GM19099 (cell line): ENCODE measurements around the gene ASTL.

Experiments
- POLR2A ChIP-seq: IDR thresholded peaks from 3 replicates; pipeline ENCODE4 v1.6.1; 2011; ENCODE audit warnings: low read depth; ENCODE audit not compliant: insufficient read length; ENCODE audit errors: extremely low read depth

ASTL gene

GRCh38 chr2:96164459-96165184, 26.3 kb upstream of the ASTL start:
- peak; percentile 76 for TF ChIP-seq POLR2A

DNA sequence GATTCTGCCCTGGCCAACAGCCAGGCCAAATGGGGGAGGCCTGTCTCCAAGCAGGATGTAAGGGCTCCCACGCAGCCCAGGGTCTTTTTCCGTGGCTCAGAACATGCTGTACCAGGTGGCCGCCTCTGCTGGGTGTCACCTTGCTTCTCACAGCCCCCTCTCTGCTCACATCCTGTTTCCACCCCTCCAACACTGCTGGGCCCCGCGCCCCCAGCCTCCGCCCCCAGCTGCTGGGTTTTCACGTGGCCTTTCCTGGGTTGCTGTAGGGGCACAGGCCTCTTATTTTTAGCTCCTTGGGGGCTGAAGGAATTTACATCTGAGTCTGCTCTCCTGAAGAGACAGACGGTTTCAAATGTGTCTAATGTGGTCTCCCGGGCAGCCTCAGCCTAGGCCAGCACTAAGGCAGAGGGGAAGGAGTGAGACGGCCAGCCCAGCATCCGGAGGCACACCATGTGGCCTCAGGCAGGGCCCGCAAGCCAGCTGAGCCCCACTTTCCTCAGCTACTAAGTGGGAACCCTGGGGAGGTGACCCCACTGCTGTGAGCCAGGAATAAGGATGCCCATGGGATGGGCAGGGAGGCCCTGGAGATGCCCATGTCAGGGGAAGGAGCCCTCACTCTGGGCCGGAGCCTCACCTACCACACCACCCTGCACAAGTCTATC, 25.6 kb upstream of the ASTL start:
- TF ChIP-seq POLR2A, result peak; percentile 68

DNA sequence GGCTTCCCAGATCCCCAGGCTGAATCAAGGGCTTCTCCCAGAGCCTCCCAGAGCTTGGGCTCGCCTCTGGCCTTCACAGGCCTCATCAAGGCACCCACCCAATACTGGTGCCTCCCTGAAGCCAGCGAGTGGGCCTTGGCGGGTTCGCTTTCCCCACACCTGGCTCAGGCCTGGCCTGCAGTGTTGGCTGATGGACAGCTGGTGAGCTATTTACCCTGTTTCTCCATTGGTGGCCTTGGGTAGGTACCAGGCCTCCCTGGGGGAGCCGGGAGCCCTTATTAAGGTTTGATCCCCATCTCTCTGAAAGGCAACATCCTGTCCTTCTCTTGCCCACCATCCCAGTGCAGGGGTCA, 25.1 kb upstream of the ASTL start:
- no peak for TF ChIP-seq POLR2A

- no peak for TF ChIP-seq POLR2A
Measured at GRCh38 chr2:96161898-96162297, 23.6 kb upstream of the ASTL start.

DNA sequence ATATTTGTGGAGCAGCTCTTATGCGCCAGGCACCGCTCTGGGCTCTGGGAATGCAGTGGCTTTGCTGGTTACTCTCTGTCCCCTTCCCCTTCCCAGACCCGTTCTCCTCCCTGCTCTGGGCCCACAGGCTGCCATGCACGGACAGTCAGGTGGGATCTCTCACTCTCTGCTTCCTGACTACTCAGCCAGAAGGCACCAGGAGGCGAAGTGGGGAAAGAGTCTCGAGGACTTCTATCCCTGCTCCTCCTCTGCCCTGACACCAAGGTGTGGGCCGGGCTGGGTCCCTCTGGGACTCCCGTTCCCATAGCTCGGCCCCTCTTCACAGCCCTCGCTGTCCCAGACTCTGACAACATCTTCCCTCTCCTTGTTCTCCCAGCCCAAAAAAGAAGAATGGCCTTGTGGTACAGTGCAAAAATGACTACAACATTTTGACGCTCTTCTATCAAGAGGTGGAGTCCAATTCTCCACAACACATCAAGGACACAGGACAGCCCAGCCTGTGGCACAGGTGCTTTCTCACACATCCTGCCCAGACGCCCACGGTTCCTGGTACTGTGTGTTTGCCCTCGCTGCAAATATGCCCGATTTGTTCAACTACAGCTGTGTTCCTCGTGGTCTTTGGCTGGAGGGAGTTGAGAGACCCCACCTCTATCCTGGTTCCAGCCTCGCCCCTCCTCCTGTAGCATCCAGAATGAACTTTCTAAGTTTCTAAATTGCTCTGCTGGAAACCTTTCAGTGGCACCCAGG, 21.0 kb upstream of the ASTL start:
- TF ChIP-seq POLR2A, result no peak

- no peak for TF ChIP-seq POLR2A
Measured at GRCh38 chr2:96158554-96158940, 20.2 kb upstream of the ASTL start.

DNA sequence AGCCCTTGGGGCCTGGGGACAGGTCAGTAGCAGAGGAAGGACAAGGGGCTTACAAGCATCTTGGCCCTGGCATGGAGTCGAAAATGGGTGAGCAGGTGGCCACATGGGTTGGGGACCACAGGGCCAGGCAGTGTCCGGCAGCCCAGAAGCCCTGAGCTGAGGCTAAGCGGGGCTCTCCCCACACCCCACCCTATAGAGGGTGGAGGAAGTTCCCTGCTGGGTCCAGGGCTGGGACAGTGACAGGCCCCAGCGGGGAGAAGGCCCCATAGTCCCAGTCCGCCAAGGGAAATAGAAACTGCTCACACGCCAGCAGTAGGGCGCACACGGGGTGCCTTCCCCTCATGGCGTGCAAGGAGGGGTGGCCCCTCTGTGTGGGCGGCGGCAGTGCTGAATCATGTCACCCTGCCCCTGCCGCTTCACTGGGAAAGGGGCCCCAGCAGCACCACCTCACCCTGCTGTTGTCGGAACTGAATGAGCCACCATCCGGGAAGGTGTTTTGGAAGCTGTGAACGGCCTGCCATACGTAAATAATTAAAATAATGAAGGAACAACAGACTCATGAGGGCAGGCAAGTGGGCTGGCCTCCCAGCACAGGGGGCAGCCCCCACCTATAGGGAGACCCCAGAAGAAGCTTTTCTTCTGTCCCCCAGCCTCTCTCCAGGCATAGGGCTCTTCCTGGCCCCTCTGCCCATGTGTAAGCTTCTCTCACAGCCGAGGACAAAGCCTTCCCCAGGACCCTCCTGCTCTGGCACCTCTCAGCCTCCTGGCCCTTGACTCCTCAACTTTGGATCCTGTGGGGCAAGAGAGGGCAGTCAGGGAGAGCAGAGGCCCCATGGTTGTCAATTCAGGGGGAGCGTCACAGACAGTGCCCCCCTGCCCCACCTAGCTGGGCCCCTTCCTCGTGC, 19.6 kb upstream of the ASTL start:
- peak; percentile 74 for TF ChIP-seq POLR2A

DNA sequence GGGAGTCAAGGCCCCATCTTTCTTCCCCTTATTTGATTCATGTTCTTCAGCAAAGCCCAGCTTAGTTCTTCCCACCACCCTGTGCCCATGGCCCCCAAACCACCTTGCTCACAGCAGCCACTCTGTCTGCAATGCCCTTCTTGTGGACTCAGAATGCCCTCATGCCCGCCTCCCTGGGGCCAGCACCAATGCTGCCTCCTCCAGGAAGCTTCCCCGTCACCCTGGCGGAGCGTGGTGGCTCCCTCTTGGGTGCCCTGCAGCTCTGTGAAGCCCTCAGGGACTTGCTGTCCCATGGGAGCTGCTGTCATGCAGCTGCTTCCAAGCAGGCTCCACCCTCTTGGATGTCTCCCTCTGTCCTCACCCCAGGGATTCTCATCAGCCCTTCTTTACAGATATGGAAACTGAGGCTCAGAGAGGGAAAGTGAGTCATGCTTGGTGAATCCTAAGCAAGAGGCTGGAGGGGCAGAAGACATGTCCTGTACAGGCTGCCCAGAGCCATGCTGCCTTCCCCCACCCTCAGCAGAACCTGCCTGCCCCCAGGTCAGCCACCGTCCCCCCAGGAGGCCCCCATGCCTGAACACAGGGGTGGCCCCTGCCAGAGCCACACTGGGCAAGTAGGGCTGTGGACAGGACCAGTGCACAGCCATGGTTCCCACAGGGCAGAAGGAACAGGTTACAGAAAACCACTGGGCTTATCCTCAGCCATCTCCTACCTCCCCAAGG, 18.8 kb upstream of the ASTL start:
- TF ChIP-seq POLR2A, result no peak

DNA sequence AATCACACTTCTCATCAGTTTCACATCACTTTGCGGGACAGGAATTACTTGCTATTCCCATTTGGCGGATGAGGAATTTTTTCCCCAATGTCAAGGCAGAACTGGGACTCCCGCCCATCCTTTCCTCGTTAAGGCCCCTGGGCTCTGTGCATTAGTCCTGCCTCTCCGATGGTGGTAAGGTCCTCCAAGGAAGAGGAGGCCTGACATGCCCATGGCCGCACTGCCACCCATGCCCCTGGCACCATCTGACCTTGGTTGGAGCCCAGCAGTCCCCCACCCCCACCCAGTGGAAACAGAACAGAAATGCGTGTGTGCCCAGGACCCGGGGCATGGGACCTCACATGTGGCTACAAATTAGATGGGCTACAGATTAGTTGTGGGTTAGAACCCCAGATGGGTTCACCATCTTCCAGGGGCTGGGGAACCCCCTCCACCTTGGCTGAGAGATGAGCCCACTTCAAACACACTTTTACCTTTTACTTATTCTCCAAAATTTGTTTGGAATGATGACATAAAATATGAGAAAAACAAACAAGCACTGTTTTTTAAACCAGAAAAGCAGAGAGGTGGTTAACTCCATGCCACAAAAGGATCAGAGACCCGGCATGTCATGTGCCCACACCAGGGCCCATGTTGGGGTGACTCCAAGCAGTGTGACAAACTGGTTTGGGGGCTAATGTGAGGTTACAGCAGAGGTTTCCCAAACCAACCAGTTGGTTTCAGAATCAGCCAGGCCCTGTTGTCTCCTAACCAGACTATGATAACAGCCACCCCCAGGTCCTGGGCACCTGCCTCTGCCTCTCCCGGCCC, 17.9 kb upstream of the ASTL start:
- TF ChIP-seq POLR2A, result no peak

GRCh38 chr2:96154506-96155380, 16.4 kb upstream of the ASTL start:
- no peak for TF ChIP-seq POLR2A

DNA sequence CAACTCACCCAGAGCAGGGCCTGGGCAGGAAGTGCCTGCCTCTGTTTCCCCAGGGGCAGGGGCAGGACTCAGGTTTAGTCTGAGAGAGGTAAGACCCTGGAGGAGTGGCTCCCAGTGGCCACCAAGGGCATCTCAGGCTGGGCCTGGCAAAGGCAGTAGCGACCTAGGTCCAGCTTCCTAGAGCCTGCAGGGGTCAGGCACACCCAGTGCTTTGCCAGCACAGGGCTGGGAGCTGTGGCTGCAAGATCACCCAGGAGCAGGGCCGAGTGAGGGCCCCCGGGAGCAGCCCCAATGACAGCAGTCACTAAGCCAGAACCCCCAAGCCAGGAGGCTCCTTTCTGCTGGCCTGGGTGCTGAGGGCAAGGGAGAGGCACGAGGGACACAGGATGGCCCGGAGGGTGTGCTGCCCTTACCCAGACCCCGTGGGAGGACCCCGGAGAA, 15.7 kb upstream of the ASTL start:
- TF ChIP-seq POLR2A, result no peak

GRCh38 chr2:96153291-96153713, 15.0 kb upstream of the ASTL start:
- no peak for TF ChIP-seq POLR2A
